Prostate gland (tissue), 2 donors: Measurements from ENCODE around the gene CFDP1. TPM values are rescaled to one million over a fixed set of nuclear protein-coding genes. Genes with fewer than 3 reads are reported as not detected.

Source experiments
- DNase-seq: peaks from one replicate; pipeline ENCODE4 v3.0.0-alpha.2; 2019; ENCODE audit warnings: low spot score
- H3K27ac ChIP-seq, 2 donors: fragments of 200-600 bp; sonication (generic); 2 replicates each; pipeline ENCODE4 v1.5.1; 2017 to 2019
- H3K27me3 ChIP-seq: fragments of 200-600 bp; sonication (generic); replicated peaks from 2 replicates; pipeline ENCODE4 v1.5.1; 2019; ENCODE audit not compliant: insufficient read depth
- H3K36me3 ChIP-seq, 2 donors: fragments of 200-600 bp; sonication (generic); 1 replicate in 1 of 2; 2 replicates in 1 of 2; pipeline versions ENCODE4 v1.5.1 to v1.8.1; 2017 to 2019
- H3K4me1 ChIP-seq: fragments of 200-600 bp; sonication (generic); replicated peaks from 2 replicates; pipeline ENCODE4 v1.5.1; 2019
- H3K4me3 ChIP-seq, 2 donors: fragments of 200-600 bp; sonication (generic); 2 replicates each; pipeline ENCODE4 v1.5.1; 2017 to 2019
- H3K9me3 ChIP-seq: fragments of 200-600 bp; sonication (generic); 2 replicates; pipeline ENCODE4 v1.5.1; 2017
- CTCF ChIP-seq, 4 experiments: fragments of 200-600 bp in 2 of 4; fragments of 450-650 bp in 2 of 4; sonication (generic) in 2 of 4; IDR thresholded peaks; 1 replicate in 3 of 4; 2 replicates in 1 of 4; pipeline ENCODE4 v1.5.1; 2016 to 2019; ENCODE audit warnings: antibody characterized with exemption in 4 of 4, mild to moderate bottlenecking in 2 of 4, moderate library complexity in 2 of 4
- POLR2A ChIP-seq: fragments of 450-650 bp; IDR thresholded peaks from one replicate; pipeline ENCODE4 v1.6.1; 2016; ENCODE audit warnings: antibody characterized with exemption, mild to moderate bottlenecking
- POLR2AphosphoS5 ChIP-seq: sonication (generic); formaldehyde crosslinking; IDR thresholded peaks from one replicate; pipeline ENCODE4 v1.6.1; 2017; ENCODE audit warnings: antibody characterized with exemption
- WGBS: methylation state at CpG from one replicate; pipeline ENCODE4 v1.1.5; 2018; 5-methylcytosine and 5-hydroxymethylcytosine counted together
- intact Hi-C: fragments of 100-400 bp; cut with DNase I; formaldehyde crosslinking; loops from one replicate; pipeline ENCODE4 v1.14.2; 2022
- total RNA-seq, 2 donors: library from RNA; depleted of rRNA; stranded (reverse); fragments of >200 nt; gene quantifications; one replicate each; pipeline ENCODE4 v1.1.0, GENCODE V29; 2016

CFDP1 gene
- total RNA-seq, 2 donors from 2014 or later, result 67.9 to 101 TPM

- TF ChIP-seq POLR2AphosphoS5 (no peak), CTCF (IDR thresholded peaks at IDR 0.05) (no peak), POLR2A (no peak)
- WGBS, result 93% methylated on average over 12 of the region's 12 CpGs
- DNase-seq, result no peak
- Histone ChIP-seq H3K9me3 (no peaks in the 10 kb centered on the region), H3K27me3 (no peaks in the 10 kb centered on the region), H3K4me1 (no peaks in the 10 kb centered on the region), H3K36me3 (no peaks in the 10 kb centered on the region), H3K4me3 (no peak overlapping the region), H3K27ac (no peak overlapping the region)
- intact Hi-C loops, result no loop called here
Observed at GRCh38 chr16:75452464-75453190, 19.3 kb upstream of the CFDP1 start.

DNA sequence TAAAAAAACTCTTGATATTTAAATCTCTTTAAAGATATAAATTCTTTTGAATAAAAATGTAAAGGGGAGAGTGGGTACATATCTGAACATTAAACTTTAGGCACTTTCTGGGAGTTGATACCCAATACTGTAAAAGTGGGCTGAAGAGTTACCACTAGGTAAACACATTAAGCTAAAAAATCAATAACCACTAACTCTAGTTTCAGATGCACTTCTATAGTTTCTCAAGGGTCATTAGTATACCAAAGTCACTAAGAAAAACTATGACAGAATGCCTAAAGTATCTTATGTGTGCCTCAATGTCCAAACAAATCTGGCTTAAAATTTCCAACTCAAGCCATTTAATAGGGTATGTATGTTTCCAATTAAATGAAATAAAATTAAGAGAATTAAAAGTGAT is 13.1 kb upstream of the CFDP1 start:
- Histone ChIP-seq H3K36me3 (no peaks in the 10 kb centered on the region), H3K27ac (no peak overlapping the region), H3K27me3 (no peaks in the 10 kb centered on the region), H3K4me1 (no peaks in the 10 kb centered on the region), H3K4me3 (no peak overlapping the region), H3K9me3 (no peaks in the 10 kb centered on the region)
- no peak for DNase-seq
- intact Hi-C loops, result no loop called here
- no peak for TF ChIP-seq POLR2A
- no peak for TF ChIP-seq POLR2AphosphoS5
- no peak for TF ChIP-seq CTCF (IDR thresholded peaks at IDR 0.05)

DNA sequence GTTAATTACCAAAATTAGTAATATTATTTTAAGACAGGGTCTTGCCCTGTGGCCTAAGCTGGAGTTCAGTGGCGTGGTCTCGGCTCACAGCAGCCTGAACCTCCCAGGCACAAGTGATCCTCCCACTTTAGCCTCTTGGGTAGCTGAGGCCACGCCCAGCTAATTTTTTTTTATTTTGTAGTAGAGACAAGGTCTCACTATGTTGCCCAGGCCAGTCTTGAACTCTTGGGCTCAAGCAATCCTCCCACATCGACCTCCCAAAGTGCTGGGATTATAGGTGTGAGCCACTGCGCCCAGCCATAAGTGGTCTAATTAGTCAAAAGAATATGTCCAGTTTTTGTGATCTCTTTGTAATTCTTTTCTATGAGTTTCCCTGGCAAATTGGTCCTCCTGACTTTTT is 12.0 kb upstream of the CFDP1 start:
- H3K9me3 ChIP-seq, result no peaks in the 10 kb centered on the region
- 91% methylated on average over 5 of the region's 5 CpGs for WGBS
- no peak overlapping the region for H3K4me3 ChIP-seq
- no peaks in the 10 kb centered on the region for H3K27me3 ChIP-seq
- no peak for DNase-seq
- intact Hi-C loops, result no loop called here
- no peaks in the 10 kb centered on the region for H3K4me1 ChIP-seq
- H3K36me3 ChIP-seq, result no peaks in the 10 kb centered on the region
- H3K27ac ChIP-seq, result no peak overlapping the region
- TF ChIP-seq POLR2AphosphoS5 (no peak), CTCF (IDR thresholded peaks at IDR 0.05) (no peak), POLR2A (no peak)

- no peak overlapping the region for H3K27ac ChIP-seq
- TF ChIP-seq POLR2AphosphoS5 (no peak), POLR2A (no peak), CTCF (IDR thresholded peaks at IDR 0.05) (no peak)
- no peaks in the 10 kb centered on the region for H3K9me3 ChIP-seq
- WGBS, result 73% methylated on average over 3 of the region's 3 CpGs
- no peak for DNase-seq
- no peak overlapping the region for H3K4me3 ChIP-seq
- H3K36me3 ChIP-seq, result no peaks in the 10 kb centered on the region
- intact Hi-C loops, result no loop called here
- H3K4me1 ChIP-seq, result no peaks in the 10 kb centered on the region
- H3K27me3 ChIP-seq, result no peaks in the 10 kb centered on the region
Observed at GRCh38 chr16:75443298-75443697, 10.0 kb upstream of the CFDP1 start.
